HepG2 (cell line): ENCODE measurements around the gene SLC1A4. TPM values are rescaled to one million over a fixed set of nuclear protein-coding genes. Genes with fewer than 3 reads are reported as not detected.

Source experiments
- ARID2 ChIP-seq: sonication (generic); formaldehyde crosslinking; IDR thresholded peaks from 2 replicates; pipeline ENCODE4 v1.8.1; 2022; ENCODE audit warnings: mild to moderate bottlenecking, missing genetic modification reagents, borderline replicate concordance
- DNMT1 ChIP-seq: sonication (generic); formaldehyde crosslinking; IDR thresholded peaks from 2 replicates; pipeline ENCODE4 v1.5.1; 2020; ENCODE audit warnings: mild to moderate bottlenecking, missing genetic modification reagents
- HMG20A ChIP-seq: IDR thresholded peaks from 2 replicates; pipeline ENCODE4 v1.6.1; 2016; ENCODE audit warnings: borderline replicate concordance
- HMGXB4 ChIP-seq, 2 experiments: sonication (generic) in 1 of 2; formaldehyde crosslinking in 1 of 2; IDR thresholded peaks; 2 replicates each; pipeline versions ENCODE4 v1.4.0 to v1.6.1; 2018 to 2020; ENCODE audit warnings: missing genetic modification reagents in 2 of 2, borderline replicate concordance in 1 of 2, low read depth in 1 of 2, mild to moderate bottlenecking in 1 of 2, missing biosample characterization in 1 of 2
- HNF4A ChIP-seq: sonication (generic); formaldehyde crosslinking; IDR thresholded peaks from 2 replicates; pipeline ENCODE4 v1.4.0; 2020; ENCODE audit warnings: missing genetic modification reagents
- HNRNPK ChIP-seq: fragments of 200-400 bp; formaldehyde crosslinking; IDR thresholded peaks from 2 replicates; pipeline ENCODE4 v1.6.1; 2018; ENCODE audit warnings: low read length, low read depth, moderate library complexity, mild to moderate bottlenecking; ENCODE audit not compliant: poor library complexity, severe bottlenecking
- MXI1 ChIP-seq: IDR thresholded peaks from 3 replicates; pipeline ENCODE4 v1.6.1; 2012; ENCODE audit warnings: low read depth, low read length, inconsistent platforms, borderline replicate concordance
- NR2C2 ChIP-seq: sonication (generic); formaldehyde crosslinking; IDR thresholded peaks from 2 replicates; pipeline ENCODE4 v1.4.0; 2020; ENCODE audit warnings: missing genetic modification reagents, mild to moderate bottlenecking, moderate library complexity, borderline replicate concordance
- PHF5A ChIP-seq: IDR thresholded peaks from one replicate; pipeline ENCODE4 v1.6.1; 2018; ENCODE audit warnings: low read depth, missing genetic modification reagents; ENCODE audit not compliant: unreplicated experiment
- PPARG ChIP-seq: conservative IDR thresholded peaks from 2 replicates; pipeline ENCODE4 v1.6.1; 2016; ENCODE audit warnings: missing biosample characterization, missing genetic modification reagents
- RXRA ChIP-seq: sonication (generic); formaldehyde crosslinking; IDR thresholded peaks from 2 replicates; pipeline ENCODE4 v1.5.1; 2020; ENCODE audit warnings: missing genetic modification reagents
- SAP130 ChIP-seq: IDR thresholded peaks from 2 replicates; pipeline ENCODE4 v1.6.1; 2016; ENCODE audit warnings: low read depth
- SMAD3 ChIP-seq: sonication (generic); formaldehyde crosslinking; IDR thresholded peaks from 2 replicates; pipeline ENCODE4 v1.4.0; 2020; ENCODE audit warnings: missing genetic modification reagents
- TRIM22 ChIP-seq: fragments of 450-650 bp; IDR thresholded peaks from 2 replicates; pipeline ENCODE4 v1.6.1; 2017
- ZBTB7A ChIP-seq: sonication (generic); formaldehyde crosslinking; IDR thresholded peaks from 2 replicates; pipeline ENCODE4 v1.8.0; 2022; ENCODE audit warnings: mild to moderate bottlenecking, missing genetic modification reagents
- ZBTB7B ChIP-seq: sonication (generic); formaldehyde crosslinking; IDR thresholded peaks from 2 replicates; pipeline ENCODE4 v1.4.0; 2020; ENCODE audit warnings: missing genetic modification reagents
- ZNF34 ChIP-seq: sonication (generic); formaldehyde crosslinking; IDR thresholded peaks from 2 replicates; pipeline ENCODE4 v1.4.0; 2020; ENCODE audit warnings: mild to moderate bottlenecking, missing genetic modification reagents, borderline replicate concordance
- ZNF670 ChIP-seq: sonication (generic); formaldehyde crosslinking; IDR thresholded peaks from 2 replicates; pipeline ENCODE4 v1.8.0; 2022; ENCODE audit warnings: mild to moderate bottlenecking, missing genetic modification reagents, borderline replicate concordance
- ZNF674 ChIP-seq: sonication (generic); formaldehyde crosslinking; IDR thresholded peaks from 2 replicates; pipeline ENCODE4 v1.5.0; 2020; ENCODE audit warnings: low read depth, mild to moderate bottlenecking, missing genetic modification reagents
- ZNF839 ChIP-seq: sonication (generic); formaldehyde crosslinking; IDR thresholded peaks from 2 replicates; pipeline ENCODE4 v1.4.0; 2020; ENCODE audit warnings: missing genetic modification reagents, mild to moderate bottlenecking, borderline replicate concordance
- ZSCAN22 ChIP-seq: sonication (generic); formaldehyde crosslinking; IDR thresholded peaks from 2 replicates; pipeline ENCODE4 v1.4.0; 2020; ENCODE audit warnings: mild to moderate bottlenecking, missing genetic modification reagents
- polyA plus RNA-seq, 8 experiments: library from polyadenylated mRNA; depleted of rRNA in 3 of 8; stranded (reverse) in 7 of 8; unstranded in 1 of 8; fragments of >200 nt; fragmentation: Illumina TruSeq in 4 of 8; extraction: Trizol in 4 of 8; gene quantifications; 2 replicates each; pipeline versions ENCODE4 v1.2.1 to v1.2.3, GENCODE V29; 2011 to 2016; ENCODE audit warnings: low read depth in 4 of 8, missing spikeins in 1 of 8, mixed read lengths in 1 of 8; ENCODE audit not compliant: insufficient read depth in 1 of 8
- total RNA-seq, 5 experiments: library from RNA; depleted of rRNA; stranded (reverse); fragments of >200 nt; fragmentation: Illumina TruSeq; extraction: Trizol; gene quantifications; 2 replicates each; pipeline ENCODE4 v1.2.3, GENCODE V29; 2016; ENCODE audit warnings: low read depth in 1 of 5
- TF ChIP-seq, protein P1 (sequence below): sonication (generic); formaldehyde crosslinking; IDR thresholded peaks from 2 replicates; pipeline ENCODE4 v1.8.0; 2022; ENCODE audit warnings: missing genetic modification reagents, mild to moderate bottlenecking, moderate library complexity, borderline replicate concordance
- TF ChIP-seq, protein P2 (sequence below): sonication (generic); formaldehyde crosslinking; IDR thresholded peaks from 2 replicates; pipeline ENCODE4 v1.4.0; 2020; ENCODE audit warnings: low read depth, mild to moderate bottlenecking, missing genetic modification reagents

Gene SLC1A4
- total and polyA plus RNA-seq, 2 of the 13 experiments (the other 11 are each of a cell fraction or from before 2014, with no cell fraction given) = 21.0 to 39.6 TPM

DNA sequence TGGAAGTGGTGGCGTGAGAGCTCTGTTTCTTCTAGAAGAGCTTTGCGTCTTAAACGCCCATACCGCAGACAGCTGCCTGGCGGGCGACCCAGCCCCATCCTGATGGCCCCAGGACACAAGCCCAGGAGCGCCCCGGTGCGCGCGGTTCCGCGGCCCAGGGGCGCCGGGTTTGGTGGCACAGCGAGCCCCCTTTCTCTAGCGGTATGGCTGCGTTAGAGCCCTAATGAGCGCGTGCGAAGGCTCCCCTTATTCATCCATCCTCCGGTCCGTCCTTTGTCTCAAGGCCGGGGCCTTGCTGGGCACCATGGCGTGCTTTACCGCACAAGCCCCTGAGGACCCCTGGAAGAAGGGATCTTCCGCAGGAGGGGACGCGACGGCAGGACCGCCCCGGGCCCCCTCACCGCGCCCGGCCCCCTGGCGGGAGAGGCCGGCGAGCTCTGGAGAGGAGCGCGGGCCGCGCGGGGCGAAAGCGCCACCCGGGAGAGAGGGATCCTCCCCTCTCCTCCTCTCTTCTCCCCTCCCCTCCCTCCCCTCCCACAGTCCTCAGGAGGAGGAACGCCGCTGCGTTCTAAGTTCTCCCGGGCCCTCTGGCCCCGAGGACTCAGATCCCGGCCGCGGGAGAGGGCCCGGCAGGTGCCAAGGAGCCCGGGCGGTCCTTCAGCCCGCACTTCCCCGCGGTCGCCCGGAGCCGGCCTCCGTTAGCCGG lies 626 bp upstream of the SLC1A4 start (continued):
- TF ChIP-seq ZNF670 (CRISPR knock-in tag) (no peak; the same call in 1 of the 2 replicates), MXI1 (peak; percentile 10; the same call in 2 of the 3 replicates), NR2C2 (CRISPR knock-in tag) (0 out of 2 replicates have a peak, but pooled peaks have one; percentile 3), ZNF34 (0 out of 2 replicates have a peak, but pooled peaks have one; percentile 32), TRIM22 (no peak), RXRA (CRISPR knock-in tag) (peak; percentile 37; the same call in 1 of the 2 replicates), ARID2 (peak; percentile 87; the same call in 1 of the 2 replicates), HNRNPK (peak; percentile 98), SAP130 (peak; percentile 64; the same call in 1 of the 2 replicates), ZNF839 (CRISPR knock-in tag) (peak; percentile 87; the same call in 1 of the 2 replicates), HMGXB4 (CRISPR knock-in tag; IDR thresholded peaks at IDR 0.05; ENCODE audit: borderline replicate concordance in 1 of 2, low read depth in 1 of 2) (peak; percentile 80 to 94), PHF5A (no peak), PPARG (CRISPR knock-in tag) (0 out of 2 replicates have a peak, but pooled peaks have one; percentile 6), SMAD3 (CRISPR knock-in tag) (0 out of 2 replicates have a peak, but pooled peaks have one; percentile 63), ZNF674 (CRISPR knock-in tag) (no peak), ZSCAN22 (CRISPR knock-in tag) (no peak), HMG20A (no peak; the same call in 1 of the 2 replicates), ZBTB7B (CRISPR knock-in tag) (peak; percentile 82), DNMT1 (CRISPR knock-in tag) (peak; percentile 76; the same call in 1 of the 2 replicates), HNF4A (CRISPR knock-in tag) (no peak), ZBTB7A (peak; percentile 37; the same call in 1 of the 2 replicates)
- TF ChIP-seq, protein P1, sequence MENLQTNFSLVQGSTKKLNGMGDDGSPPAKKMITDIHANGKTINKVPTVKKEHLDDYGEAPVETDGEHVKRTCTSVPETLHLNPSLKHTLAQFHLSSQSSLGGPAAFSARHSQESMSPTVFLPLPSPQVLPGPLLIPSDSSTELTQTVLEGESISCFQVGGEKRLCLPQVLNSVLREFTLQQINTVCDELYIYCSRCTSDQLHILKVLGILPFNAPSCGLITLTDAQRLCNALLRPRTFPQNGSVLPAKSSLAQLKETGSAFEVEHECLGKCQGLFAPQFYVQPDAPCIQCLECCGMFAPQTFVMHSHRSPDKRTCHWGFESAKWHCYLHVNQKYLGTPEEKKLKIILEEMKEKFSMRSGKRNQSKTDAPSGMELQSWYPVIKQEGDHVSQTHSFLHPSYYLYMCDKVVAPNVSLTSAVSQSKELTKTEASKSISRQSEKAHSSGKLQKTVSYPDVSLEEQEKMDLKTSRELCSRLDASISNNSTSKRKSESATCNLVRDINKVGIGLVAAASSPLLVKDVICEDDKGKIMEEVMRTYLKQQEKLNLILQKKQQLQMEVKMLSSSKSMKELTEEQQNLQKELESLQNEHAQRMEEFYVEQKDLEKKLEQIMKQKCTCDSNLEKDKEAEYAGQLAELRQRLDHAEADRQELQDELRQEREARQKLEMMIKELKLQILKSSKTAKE (CRISPR knock-in tag) = no peak; the same call in 1 of the 2 replicates
- TF ChIP-seq, protein P2, sequence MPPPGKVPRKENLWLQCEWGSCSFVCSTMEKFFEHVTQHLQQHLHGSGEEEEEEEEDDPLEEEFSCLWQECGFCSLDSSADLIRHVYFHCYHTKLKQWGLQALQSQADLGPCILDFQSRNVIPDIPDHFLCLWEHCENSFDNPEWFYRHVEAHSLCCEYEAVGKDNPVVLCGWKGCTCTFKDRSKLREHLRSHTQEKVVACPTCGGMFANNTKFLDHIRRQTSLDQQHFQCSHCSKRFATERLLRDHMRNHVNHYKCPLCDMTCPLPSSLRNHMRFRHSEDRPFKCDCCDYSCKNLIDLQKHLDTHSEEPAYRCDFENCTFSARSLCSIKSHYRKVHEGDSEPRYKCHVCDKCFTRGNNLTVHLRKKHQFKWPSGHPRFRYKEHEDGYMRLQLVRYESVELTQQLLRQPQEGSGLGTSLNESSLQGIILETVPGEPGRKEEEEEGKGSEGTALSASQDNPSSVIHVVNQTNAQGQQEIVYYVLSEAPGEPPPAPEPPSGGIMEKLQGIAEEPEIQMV (CRISPR knock-in tag) = no peak
